Measurements from ENCODE around the gene CFAP97. TPM values are rescaled to one million over a fixed set of nuclear protein-coding genes. Genes with fewer than 3 reads are reported as not detected.

The CFAP97 gene
- total RNA-seq, 4 donors from 2014 or later = 6.5 to 14.1 (median 10.8) TPM

DNA sequence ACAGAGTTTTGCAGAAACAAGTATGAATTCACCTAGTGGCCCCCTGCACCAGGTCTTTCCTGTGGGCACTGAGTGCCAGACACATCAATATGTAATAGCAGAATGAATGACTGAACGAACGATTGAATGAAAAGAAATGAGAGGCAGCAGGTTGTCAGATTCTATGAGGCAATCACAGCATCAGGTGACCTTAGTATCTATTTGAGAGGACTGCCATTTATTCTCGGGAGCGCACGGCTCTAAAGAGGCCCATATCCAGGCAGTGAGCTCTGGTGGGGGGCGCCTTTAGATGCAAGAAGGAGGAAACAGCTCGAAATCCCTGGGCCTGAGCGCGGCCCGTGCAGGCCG is 61.3 kb downstream of the CFAP97 start:
- in situ Hi-C loops (cut with MboI; ENCODE audit: low sequenced_read_pairs in 4 of 4) = loop anchor here in 1 of 4 donors (25.0 kb wide), 1 partner anchor 380 kb away; no protein-coding TSS in a partner anchor
- peak; percentile 58 to 68 for ATAC-seq
- H3K9me3 ChIP-seq = no peaks in the 10 kb centered on the region

DNA sequence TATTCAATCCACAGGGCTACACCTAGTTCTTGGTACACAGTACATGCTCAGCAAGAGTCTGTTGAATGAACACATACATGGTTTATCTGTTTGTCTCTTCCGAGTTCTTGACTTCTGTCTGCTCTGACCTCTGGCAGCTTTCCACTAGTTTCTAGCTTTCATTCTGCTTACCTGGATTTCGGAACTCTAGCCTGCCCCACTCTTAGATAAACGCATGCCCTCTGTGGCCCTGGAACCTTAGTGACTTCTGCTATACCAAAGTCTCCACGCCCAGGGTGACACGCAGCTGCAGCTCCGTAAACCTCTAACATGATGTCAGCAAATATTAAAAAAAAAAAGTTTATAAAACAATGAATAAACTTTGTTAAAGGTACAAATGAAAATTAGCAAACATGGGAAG is 62.0 kb downstream of the CFAP97 start:
- H3K36me3 ChIP-seq = peaks cover 0 to 28% of the 10 kb centered on the region in 2 donors
- no peaks in the 10 kb centered on the region for H3K27me3 ChIP-seq
- peak overlapping the region in 2 of 4 donors; percentile 60 to 81 for H3K4me3 ChIP-seq
- no peak for ATAC-seq
- intact Hi-C loops (cut with DNase I; ENCODE audit: low total_unique reads) (loop anchor here (2.0 to 10.0 kb wide), 5 partner anchors 29 to 797 kb away; partner anchors contain the start of genes CCDC110 and CFAP97), in situ Hi-C loops (cut with MboI; ENCODE audit: low sequenced_read_pairs in 4 of 4) (loop anchor here in 1 of 4 donors (25.0 kb wide), 1 partner anchor 379 kb away; no protein-coding TSS in a partner anchor)
- no peak for DNase-seq
- H3K4me1 ChIP-seq = peaks cover 64 to 70% of the 10 kb centered on the region in 2 donors
- H3K9me3 ChIP-seq = no peaks in the 10 kb centered on the region
- H3K27ac ChIP-seq = peak overlapping the region; percentile 94 to 99 (median 97)
- no peak for TF ChIP-seq POLR2A (IDR thresholded peaks at IDR 0.05)
- TF ChIP-seq, protein P1, sequence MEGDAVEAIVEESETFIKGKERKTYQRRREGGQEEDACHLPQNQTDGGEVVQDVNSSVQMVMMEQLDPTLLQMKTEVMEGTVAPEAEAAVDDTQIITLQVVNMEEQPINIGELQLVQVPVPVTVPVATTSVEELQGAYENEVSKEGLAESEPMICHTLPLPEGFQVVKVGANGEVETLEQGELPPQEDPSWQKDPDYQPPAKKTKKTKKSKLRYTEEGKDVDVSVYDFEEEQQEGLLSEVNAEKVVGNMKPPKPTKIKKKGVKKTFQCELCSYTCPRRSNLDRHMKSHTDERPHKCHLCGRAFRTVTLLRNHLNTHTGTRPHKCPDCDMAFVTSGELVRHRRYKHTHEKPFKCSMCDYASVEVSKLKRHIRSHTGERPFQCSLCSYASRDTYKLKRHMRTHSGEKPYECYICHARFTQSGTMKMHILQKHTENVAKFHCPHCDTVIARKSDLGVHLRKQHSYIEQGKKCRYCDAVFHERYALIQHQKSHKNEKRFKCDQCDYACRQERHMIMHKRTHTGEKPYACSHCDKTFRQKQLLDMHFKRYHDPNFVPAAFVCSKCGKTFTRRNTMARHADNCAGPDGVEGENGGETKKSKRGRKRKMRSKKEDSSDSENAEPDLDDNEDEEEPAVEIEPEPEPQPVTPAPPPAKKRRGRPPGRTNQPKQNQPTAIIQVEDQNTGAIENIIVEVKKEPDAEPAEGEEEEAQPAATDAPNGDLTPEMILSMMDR (IDR thresholded peaks at IDR 0.05 in 4 of 5, conservative IDR thresholded peaks at IDR 0.05 in 1 of 5) = no peak

More for the DNA sequence above, 61.3 kb downstream of the CFAP97 start:
- intact Hi-C loops (cut with DNase I; ENCODE audit: low total_unique reads) = loop anchor here (2.0 to 10.0 kb wide), 5 partner anchors 30 to 798 kb away; partner anchors contain the start of genes CCDC110 and CFAP97
- no peaks in the 10 kb centered on the region for H3K27me3 ChIP-seq
- peak overlapping the region; percentile 94 to 99 (median 97) for H3K27ac ChIP-seq
- H3K36me3 ChIP-seq = peaks cover 0 to 36% of the 10 kb centered on the region in 2 donors
- H3K4me3 ChIP-seq = peak overlapping the region; percentile 60 to 81 (median 74)
- peak in 1 of 2 donors; percentile 34 for DNase-seq
- no peak for TF ChIP-seq POLR2A (IDR thresholded peaks at IDR 0.05)
- TF ChIP-seq, protein P1 (IDR thresholded peaks at IDR 0.05 in 4 of 5, conservative IDR thresholded peaks at IDR 0.05 in 1 of 5) = no peak
- peaks cover 72 to 76% of the 10 kb centered on the region in 2 donors for H3K4me1 ChIP-seq

DNA sequence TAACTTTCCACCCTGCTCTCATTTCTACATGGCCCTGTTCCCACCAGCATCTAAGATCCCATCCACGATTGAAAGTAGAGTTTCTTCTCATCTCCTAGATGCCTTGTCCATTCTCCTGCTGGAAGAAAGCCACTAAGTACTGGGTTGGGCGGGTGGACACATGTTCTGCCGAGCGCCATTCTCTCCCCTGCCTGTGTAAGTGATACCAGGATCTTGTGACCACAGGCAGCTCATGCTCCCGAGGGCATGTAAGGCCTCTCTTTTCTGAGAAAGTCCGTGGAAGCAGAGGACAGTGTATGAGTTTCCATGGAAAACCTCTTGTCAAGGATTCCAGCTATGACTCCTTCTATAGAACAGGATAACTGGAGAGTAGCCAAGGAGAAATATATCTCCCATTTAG is 64.1 kb downstream of the CFAP97 start:
- H3K9me3 ChIP-seq = no peaks in the 10 kb centered on the region
- peak; percentile 71 to 82 for DNase-seq
- in situ Hi-C loops (cut with MboI; ENCODE audit: low sequenced_read_pairs in 4 of 4) = loop anchor here in 3 of 4 donors (5.0 to 25.0 kb wide), 3 partner anchors 102 to 377 kb away; no protein-coding TSS in a partner anchor
- peaks cover 44 to 51% of the 10 kb centered on the region in 2 donors for H3K4me1 ChIP-seq
- peak overlapping the region; percentile 94 to 99 (median 97) for H3K27ac ChIP-seq
- no peak overlapping the region for H3K4me3 ChIP-seq
- TF ChIP-seq, protein P1 (IDR thresholded peaks at IDR 0.05 in 4 of 5, conservative IDR thresholded peaks at IDR 0.05 in 1 of 5) = no peak
- peak in 1 of 2 donors; percentile 24 for TF ChIP-seq POLR2A (IDR thresholded peaks at IDR 0.05)
- peak; percentile 57 to 61 for ATAC-seq
- intact Hi-C loops (cut with DNase I; ENCODE audit: low total_unique reads) = loop anchor here (5.0 to 10.0 kb wide), 4 partner anchors 63 to 795 kb away; partner anchors contain the start of genes CENPU and CFAP97
- peaks cover 0 to 9% of the 10 kb centered on the region in 2 donors for H3K36me3 ChIP-seq
- no peaks in the 10 kb centered on the region for H3K27me3 ChIP-seq

DNA sequence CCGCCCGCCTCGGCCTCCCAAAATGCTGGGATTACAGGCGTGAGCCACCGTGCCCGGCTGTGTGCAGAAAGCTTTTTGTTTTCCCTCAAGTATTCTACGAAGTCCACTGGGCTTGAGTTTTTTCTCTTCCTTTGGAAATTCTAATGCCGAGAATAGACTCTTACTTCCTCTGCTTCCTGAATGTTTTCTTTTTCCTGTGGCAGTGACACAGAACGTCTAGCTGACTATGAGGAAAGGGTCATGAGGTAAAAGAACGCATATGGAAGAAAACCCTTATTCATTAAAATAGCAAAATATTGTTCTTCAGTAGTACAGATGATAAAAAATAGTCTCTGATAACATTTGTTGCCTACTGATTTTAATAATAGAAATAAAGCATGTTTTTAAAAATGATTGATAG is 65.6 kb downstream of the CFAP97 start:
- no peaks in the 10 kb centered on the region for H3K36me3 ChIP-seq
- TF ChIP-seq, protein P1 (IDR thresholded peaks at IDR 0.05 in 4 of 5, conservative IDR thresholded peaks at IDR 0.05 in 1 of 5) = no peak
- no peak for TF ChIP-seq POLR2A (IDR thresholded peaks at IDR 0.05)
- no peaks in the 10 kb centered on the region for H3K27me3 ChIP-seq
- in situ Hi-C loops (cut with MboI; ENCODE audit: low sequenced_read_pairs in 4 of 4) (loop anchor here in 3 of 4 donors (5.0 to 25.0 kb wide), 3 partner anchors 101 to 376 kb away; no protein-coding TSS in a partner anchor), intact Hi-C loops (cut with DNase I; ENCODE audit: low total_unique reads) (loop anchor here (10.0 kb wide), 1 partner anchor 403 kb away; the partner anchor contains the start of gene CENPU)
- no peak overlapping the region for H3K4me3 ChIP-seq
- H3K4me1 ChIP-seq = peaks cover 34 to 44% of the 10 kb centered on the region in 2 donors
- ATAC-seq = no peak
- peak overlapping the region in 3 of 4 donors; percentile 5 to 98 (median 96) for H3K27ac ChIP-seq
- DNase-seq = no peak
- H3K9me3 ChIP-seq = no peaks in the 10 kb centered on the region
